Mesenchymal stem cell (in vitro differentiated cells and primary cell): ENCODE measurements around the gene TMPRSS11A.

ENCODE experiments used
- DNase-seq: peaks from one replicate; pipeline ENCODE4 v3.0.0-alpha.2; 2013
- H2AFZ ChIP-seq: one replicate; pipeline ENCODE4 v1.6.1; 2013; ENCODE audit warnings: low read depth, mild to moderate bottlenecking, control low read depth, inconsistent platforms, low read length, moderate library complexity
- H2AK5ac ChIP-seq: 2 replicates; pipeline ENCODE4 v1.6.1; 2013; ENCODE audit warnings: low read length, moderate library complexity, mild to moderate bottlenecking, inconsistent platforms; ENCODE audit not compliant: severe bottlenecking
- H2BK120ac ChIP-seq: one replicate; pipeline ENCODE4 v1.6.1; 2013; ENCODE audit warnings: low read depth, mild to moderate bottlenecking, inconsistent platforms, low read length, moderate library complexity
- H2BK12ac ChIP-seq, 2 experiments: one replicate each; pipeline ENCODE4 v1.6.1; 2013; ENCODE audit warnings: inconsistent platforms in 2 of 2, low read length in 2 of 2, mild to moderate bottlenecking in 2 of 2, moderate library complexity in 2 of 2, control low read depth in 1 of 2
- H2BK15ac ChIP-seq: one replicate; pipeline ENCODE4 v1.6.1; 2013; ENCODE audit warnings: mild to moderate bottlenecking, low read depth, inconsistent platforms; ENCODE audit not compliant: poor library complexity, severe bottlenecking
- H2BK5ac ChIP-seq: 2 replicates; pipeline ENCODE4 v1.6.1; 2013; ENCODE audit warnings: low read depth, mild to moderate bottlenecking, low read length, control low read depth, inconsistent platforms; ENCODE audit not compliant: poor library complexity, severe bottlenecking
- H3K14ac ChIP-seq, 2 experiments: one replicate each; pipeline ENCODE4 v1.6.1; 2013; ENCODE audit warnings: inconsistent platforms in 2 of 2, low read length in 2 of 2, control low read depth in 1 of 2, mild to moderate bottlenecking in 1 of 2, moderate library complexity in 1 of 2
- H3K18ac ChIP-seq, 2 experiments: one replicate each; pipeline ENCODE4 v1.6.1; 2013; ENCODE audit warnings: inconsistent platforms in 2 of 2, low read length in 2 of 2, control low read depth in 1 of 2, low read depth in 1 of 2, mild to moderate bottlenecking in 1 of 2
- H3K23ac ChIP-seq, 2 experiments: one replicate each; pipeline ENCODE4 v1.6.1; 2013; ENCODE audit warnings: inconsistent platforms in 2 of 2, low read length in 2 of 2, mild to moderate bottlenecking in 2 of 2, moderate library complexity in 2 of 2, control low read depth in 1 of 2
- H3K27ac ChIP-seq: 2 replicates; pipeline ENCODE4 v1.5.1; 2013; ENCODE audit warnings: mild to moderate bottlenecking, moderate library complexity, low read length, control low read depth, inconsistent platforms; ENCODE audit not compliant: poor library complexity, severe bottlenecking
- H3K27me3 ChIP-seq, 2 experiments: 2 replicates each; pipeline versions ENCODE4 v1.6.1 to v1.7.0; 2013; ENCODE audit warnings: low read length in 2 of 2, mild to moderate bottlenecking in 2 of 2, moderate library complexity in 2 of 2, control low read depth in 1 of 2, inconsistent platforms in 1 of 2; ENCODE audit not compliant: control insufficient read depth in 1 of 2, insufficient read depth in 1 of 2
- H3K36me3 ChIP-seq, 2 experiments: 2 replicates each; pipeline versions ENCODE4 v1.6.1 to v1.7.0; 2013; ENCODE audit warnings: low read length in 2 of 2, control low read depth in 1 of 2, inconsistent platforms in 1 of 2, low read depth in 1 of 2, mild to moderate bottlenecking in 1 of 2; ENCODE audit not compliant: insufficient read depth in 2 of 2, control insufficient read depth in 1 of 2
- H3K4ac ChIP-seq, 2 experiments: one replicate each; pipeline ENCODE4 v1.6.1; 2013; ENCODE audit warnings: inconsistent platforms in 2 of 2, low read length in 2 of 2, mild to moderate bottlenecking in 2 of 2, moderate library complexity in 2 of 2, control low read depth in 1 of 2, low read depth in 1 of 2
- H3K4me1 ChIP-seq: 2 replicates; pipeline ENCODE4 v1.6.1; 2013; ENCODE audit warnings: low read depth, low read length, control low read depth; ENCODE audit not compliant: control insufficient read depth, insufficient read depth
- H3K4me2 ChIP-seq: 2 replicates; pipeline ENCODE4 v1.6.1; 2013; ENCODE audit warnings: low read length, mild to moderate bottlenecking, inconsistent platforms; ENCODE audit not compliant: poor library complexity, severe bottlenecking
- H3K4me3 ChIP-seq, 2 experiments: 2 replicates each; pipeline versions ENCODE4 v1.5.1 to v1.7.0; 2013; ENCODE audit warnings: low read length in 2 of 2, mild to moderate bottlenecking in 2 of 2, control low read depth in 1 of 2, low read depth in 1 of 2; ENCODE audit not compliant: insufficient read depth in 1 of 2
- H3K79me1 ChIP-seq: replicated peaks from 2 replicates; pipeline ENCODE4 v1.6.1; 2013; ENCODE audit warnings: mild to moderate bottlenecking, control low read depth, low read length, inconsistent platforms; ENCODE audit not compliant: poor library complexity, severe bottlenecking
- H3K9ac ChIP-seq: 2 replicates; pipeline ENCODE4 v1.7.0; 2013; ENCODE audit warnings: mild to moderate bottlenecking, low read length, moderate library complexity
- H3K9me3 ChIP-seq: 2 replicates; pipeline ENCODE4 v1.7.0; 2013; ENCODE audit warnings: mild to moderate bottlenecking, low read length; ENCODE audit not compliant: control insufficient read depth
- H4K8ac ChIP-seq: one replicate; pipeline ENCODE4 v1.6.1; 2013; ENCODE audit warnings: inconsistent platforms, mild to moderate bottlenecking, low read length, moderate library complexity
- H4K91ac ChIP-seq: one replicate; pipeline ENCODE4 v1.6.1; 2013; ENCODE audit warnings: mild to moderate bottlenecking, low read length, inconsistent platforms
- WGBS: methylation state at CpG from one replicate; pipeline ENCODE4 v1.1.7; 2013; ENCODE audit warnings: mixed read lengths; 5-methylcytosine and 5-hydroxymethylcytosine counted together

TMPRSS11A gene

DNA sequence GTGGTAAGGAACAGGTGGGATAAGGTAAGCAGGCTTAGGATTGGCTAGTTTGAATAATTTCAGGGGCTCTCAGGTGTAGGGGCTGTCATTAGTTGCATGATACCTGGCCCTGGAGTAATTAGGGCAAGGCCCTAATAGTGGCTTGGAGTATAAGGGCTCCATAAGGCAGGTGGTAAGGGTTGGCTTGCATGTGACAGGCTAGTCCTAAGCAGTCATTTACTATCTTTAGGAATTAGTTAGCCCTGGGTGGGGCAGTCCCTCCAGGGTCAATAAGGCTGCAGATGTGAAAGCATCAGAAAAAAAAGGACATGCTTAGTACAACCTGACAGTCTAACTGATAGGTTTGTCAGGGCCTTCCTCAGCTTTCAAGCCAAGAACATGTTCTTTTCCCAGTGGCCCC is 71.6 kb downstream of the TMPRSS11A start:
- H3K79me1 ChIP-seq = no peaks in the 10 kb centered on the region
- no peak overlapping the region for H3K9ac ChIP-seq
- H4K91ac ChIP-seq = no peak overlapping the region
- no peak overlapping the region for H2BK120ac ChIP-seq
- no peak overlapping the region for H3K4ac ChIP-seq
- DNase-seq = no peak
- H4K8ac ChIP-seq = no peak overlapping the region
- no peak overlapping the region for H2AK5ac ChIP-seq
- H3K27me3 ChIP-seq = no peaks in the 10 kb centered on the region
- H3K18ac ChIP-seq = no peak overlapping the region
- no peak overlapping the region for H3K4me2 ChIP-seq
- H3K4me3 ChIP-seq = no peak overlapping the region
- no peak overlapping the region for H2BK5ac ChIP-seq
- no peaks in the 10 kb centered on the region for H3K36me3 ChIP-seq
- no peak overlapping the region for H3K14ac ChIP-seq
- no peak overlapping the region for H2BK15ac ChIP-seq
- H3K9me3 ChIP-seq = no peaks in the 10 kb centered on the region
- H3K23ac ChIP-seq = no peak overlapping the region
- no peak overlapping the region for H2AFZ ChIP-seq
- no peak overlapping the region for H3K27ac ChIP-seq
- no peaks in the 10 kb centered on the region for H3K4me1 ChIP-seq
- no peak overlapping the region for H2BK12ac ChIP-seq

- Histone ChIP-seq H3K4me2 (no peak overlapping the region), H3K9ac (peak overlapping the region; percentile 52), H2BK12ac (no peak overlapping the region), H4K8ac (no peak overlapping the region), H3K27ac (peak overlapping the region; percentile 61), H2AFZ (no peak overlapping the region), H3K79me1 (no peaks in the 10 kb centered on the region), H3K27me3 (no peaks in the 10 kb centered on the region), H3K36me3 (no peaks in the 10 kb centered on the region), H2AK5ac (no peak overlapping the region), H3K4ac (no peak overlapping the region), H3K23ac (no peak overlapping the region), H2BK15ac (no peak overlapping the region), H3K9me3 (no peaks in the 10 kb centered on the region), H3K18ac (no peak overlapping the region), H3K14ac (no peak overlapping the region), H2BK5ac (no peak overlapping the region), H3K4me1 (no peaks in the 10 kb centered on the region), H3K4me3 (no peak overlapping the region), H4K91ac (no peak overlapping the region), H2BK120ac (no peak overlapping the region)
- no CpG with 5 or more reads among the region's 4 CpGs for WGBS
- DNase-seq = peak; percentile 34
Observed at GRCh38 chr4:67886281-67886680, 77.0 kb downstream of the TMPRSS11A start.

DNA sequence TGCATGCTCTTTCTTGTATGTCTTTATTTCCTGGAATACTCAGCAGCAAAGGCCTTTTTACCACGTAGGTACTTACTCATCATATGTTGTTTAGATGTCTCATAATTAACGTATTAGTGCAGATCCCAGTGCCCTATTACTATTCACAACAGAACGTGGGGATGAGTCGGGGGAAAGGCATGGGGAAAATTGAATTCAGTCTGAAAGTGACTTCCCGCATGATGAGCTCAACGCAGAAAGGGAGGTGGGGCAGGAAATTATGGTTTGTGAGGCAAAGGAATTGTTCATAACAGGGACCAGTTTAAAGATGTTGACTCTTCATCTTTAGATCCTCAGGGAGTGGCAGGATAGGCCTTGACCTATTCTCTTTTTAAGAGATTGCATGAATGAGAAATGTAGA is 77.5 kb downstream of the TMPRSS11A start:
- Histone ChIP-seq H3K23ac (no peak overlapping the region), H2BK5ac (no peak overlapping the region), H3K4me1 (no peaks in the 10 kb centered on the region), H3K4me3 (no peak overlapping the region), H3K27ac (peak overlapping the region; percentile 61), H3K9ac (peak overlapping the region; percentile 82), H2BK120ac (no peak overlapping the region), H3K27me3 (no peaks in the 10 kb centered on the region), H3K79me1 (no peaks in the 10 kb centered on the region), H2AK5ac (no peak overlapping the region), H2BK15ac (no peak overlapping the region), H4K8ac (peak overlapping the region; percentile 75), H4K91ac (no peak overlapping the region), H3K36me3 (no peaks in the 10 kb centered on the region), H3K4me2 (no peak overlapping the region), H3K18ac (no peak overlapping the region), H3K14ac (no peak overlapping the region), H3K9me3 (no peaks in the 10 kb centered on the region), H3K4ac (no peak overlapping the region), H2AFZ (no peak overlapping the region), H2BK12ac (no peak overlapping the region)
- DNase-seq = peak; percentile 89
- 3% methylated on average over 4 of the region's 6 CpGs for WGBS

DNA sequence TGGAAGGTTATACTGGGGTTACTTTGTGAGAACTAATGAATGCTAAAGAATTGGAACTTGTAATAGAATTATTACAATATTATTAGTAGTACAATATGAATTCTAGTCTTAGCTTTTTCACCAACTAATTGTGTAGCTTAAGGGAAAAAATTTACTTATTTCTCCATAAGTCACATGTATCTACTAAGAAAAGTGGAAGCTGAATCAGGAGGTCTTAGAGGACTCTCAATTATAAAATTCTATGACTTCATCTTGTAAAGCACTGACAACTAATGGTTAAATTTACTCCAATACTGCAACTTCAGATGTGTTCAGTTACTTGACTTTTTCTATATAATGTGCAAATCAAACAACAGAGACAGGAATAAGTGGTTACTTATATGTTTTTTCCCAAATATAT is 78.6 kb downstream of the TMPRSS11A start:
- no peak overlapping the region for H3K4me3 ChIP-seq

More for the DNA sequence above, 78.6 kb downstream of the TMPRSS11A start:
- H3K27ac ChIP-seq = no peak overlapping the region
- DNase-seq = no peak
- H3K9ac ChIP-seq = peak overlapping the region; percentile 82
- no peak overlapping the region for H2BK5ac ChIP-seq
- no peak overlapping the region for H3K18ac ChIP-seq
- no peak overlapping the region for H2BK120ac ChIP-seq
- no peaks in the 10 kb centered on the region for H3K4me1 ChIP-seq
- H3K4ac ChIP-seq = no peak overlapping the region
- H3K79me1 ChIP-seq = no peaks in the 10 kb centered on the region
- H2BK12ac ChIP-seq = no peak overlapping the region
- no peak overlapping the region for H2AFZ ChIP-seq
- no peak overlapping the region for H4K91ac ChIP-seq
- no peak overlapping the region for H3K23ac ChIP-seq
- H2AK5ac ChIP-seq = no peak overlapping the region
- no peaks in the 10 kb centered on the region for H3K27me3 ChIP-seq
- no peaks in the 10 kb centered on the region for H3K9me3 ChIP-seq
- H4K8ac ChIP-seq = no peak overlapping the region
- H3K36me3 ChIP-seq = no peaks in the 10 kb centered on the region
- no peak overlapping the region for H3K14ac ChIP-seq
- H3K4me2 ChIP-seq = no peak overlapping the region
- no peak overlapping the region for H2BK15ac ChIP-seq
